Measurements from ENCODE around the gene MBD5.

MBD5 gene

DNA sequence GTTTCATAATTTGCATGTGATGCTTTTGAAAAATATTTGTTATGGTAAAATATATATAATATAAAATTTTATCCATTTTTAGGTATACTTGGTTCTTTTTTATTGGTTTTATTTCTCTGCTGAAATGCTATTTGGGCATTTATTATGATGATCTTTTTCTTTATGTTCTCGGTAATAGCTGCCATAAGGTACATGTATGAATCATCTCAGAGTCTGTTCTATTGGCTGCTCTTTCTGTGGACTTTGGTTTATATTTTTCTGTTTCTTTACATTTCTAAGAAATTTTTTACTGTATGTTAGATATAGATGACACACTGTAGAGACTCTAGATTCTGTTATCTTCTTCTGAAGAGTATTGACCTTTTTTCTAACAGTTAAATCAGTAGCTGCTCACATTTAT is 219.9 kb downstream of the MBD5 start:
- Histone ChIP-seq H3K36me3 (ENCODE audit: insufficient read depth, insufficient read length, low read length) (no peaks in the 10 kb centered on the region), H3K9me3 (ENCODE audit: insufficient read depth, low read length) (peaks cover 6% of the 10 kb centered on the region), H3K4me1 (ENCODE audit: insufficient read depth, insufficient read length) (no peaks in the 10 kb centered on the region), H3K4me3 (ENCODE audit: insufficient read length, low read depth) (no peak overlapping the region), H3K9ac (ENCODE audit: insufficient read length, low read depth) (no peak overlapping the region), H3K27me3 (ENCODE audit: insufficient read depth, insufficient read length) (no peaks in the 10 kb centered on the region)
- TF ChIP-seq SUZ12 (IDR thresholded peaks at IDR 0.05; ENCODE audit: extremely low read depth, insufficient read depth, insufficient read length), result no peak
- no peak for TF ChIP-seq ZNF274 (IDR thresholded peaks at IDR 0.05; ENCODE audit: low read depth, low read length)
- DNase-seq (ENCODE audit: low read depth, low spot score), result no peak

DNA sequence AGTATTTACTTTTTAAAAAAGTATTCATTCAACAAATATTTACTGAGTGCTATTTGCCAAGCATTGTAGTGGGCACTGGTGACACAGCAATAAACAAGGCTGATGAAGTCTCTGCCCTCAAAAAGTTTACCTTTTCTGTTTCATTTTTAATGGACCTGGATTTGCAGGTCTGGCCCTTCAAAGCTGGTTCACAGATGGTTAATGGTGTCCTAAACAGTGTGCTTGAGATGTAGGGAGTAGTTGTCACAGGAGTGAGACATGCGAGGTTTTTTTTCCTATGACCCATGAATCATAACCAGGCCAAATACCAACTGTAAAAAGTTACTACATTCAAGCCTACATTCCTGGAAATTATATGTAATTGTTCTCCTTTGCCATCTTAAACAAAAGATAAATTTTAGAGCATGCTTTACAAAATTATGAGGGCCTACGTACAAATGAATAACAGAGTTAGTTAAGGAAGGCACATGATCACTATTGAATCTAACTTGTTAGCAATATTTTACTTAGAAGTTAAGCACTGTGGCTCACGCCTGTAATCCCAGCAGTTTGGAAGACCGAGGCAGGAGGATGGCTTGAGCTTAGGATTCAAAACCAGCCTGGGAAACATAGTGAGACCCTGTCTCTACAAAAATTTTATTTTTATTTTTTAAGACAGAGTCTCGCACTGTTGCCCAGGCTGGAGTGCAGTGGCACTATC is 223.9 kb downstream of the MBD5 start:
- TF ChIP-seq YY1 (IDR thresholded peaks at IDR 0.05; ENCODE audit: insufficient read depth, insufficient read length), result no peak
- no peak for TF ChIP-seq SUZ12 (IDR thresholded peaks at IDR 0.05; ENCODE audit: extremely low read depth, insufficient read depth, insufficient read length)
- TF ChIP-seq ZNF274 (IDR thresholded peaks at IDR 0.05; ENCODE audit: low read depth, low read length), result no peak
- H3K36me3 ChIP-seq (ENCODE audit: insufficient read depth, insufficient read length, low read length), result no peaks in the 10 kb centered on the region
- no peaks in the 10 kb centered on the region for H3K27me3 ChIP-seq (ENCODE audit: insufficient read depth, insufficient read length)
- H3K4me1 ChIP-seq (ENCODE audit: insufficient read depth, insufficient read length), result no peaks in the 10 kb centered on the region
- H3K4me3 ChIP-seq (ENCODE audit: insufficient read length, low read depth), result no peak overlapping the region
- H3K9ac ChIP-seq (ENCODE audit: insufficient read length, low read depth), result no peak overlapping the region
- DNase-seq (ENCODE audit: low read depth, low spot score), result no peak
- H3K9me3 ChIP-seq (ENCODE audit: insufficient read depth, low read length), result no peaks in the 10 kb centered on the region; the same call in 1 of the 2 replicates

DNA sequence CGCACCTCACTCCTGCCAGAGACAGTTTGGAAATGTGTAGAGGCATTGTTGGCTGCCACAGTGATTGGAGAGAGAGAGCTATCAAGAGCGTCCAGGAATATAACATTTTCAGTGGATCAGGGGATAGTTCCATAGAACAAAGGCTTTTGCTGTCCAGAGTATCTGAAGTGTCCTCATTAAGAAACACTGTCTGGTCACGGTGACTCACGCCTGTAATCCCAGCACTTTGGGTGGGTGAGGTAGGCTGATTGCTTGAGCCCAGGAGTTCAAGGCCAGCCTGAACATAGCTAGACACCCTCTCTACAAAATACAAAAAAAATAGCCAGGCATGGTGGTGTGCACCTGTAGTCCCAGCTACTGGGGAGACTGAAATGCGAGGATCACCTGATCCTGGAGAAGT is 231.1 kb downstream of the MBD5 start:
- H3K9ac ChIP-seq (ENCODE audit: insufficient read length, low read depth), result no peak overlapping the region
- H3K4me3 ChIP-seq (ENCODE audit: insufficient read length, low read depth), result no peak overlapping the region
- no peaks in the 10 kb centered on the region for H3K27me3 ChIP-seq (ENCODE audit: insufficient read depth, insufficient read length)
- H3K4me1 ChIP-seq (ENCODE audit: insufficient read depth, insufficient read length), result no peaks in the 10 kb centered on the region
- no peaks in the 10 kb centered on the region for H3K36me3 ChIP-seq (ENCODE audit: insufficient read depth, insufficient read length, low read length)
- TF ChIP-seq YY1 (IDR thresholded peaks at IDR 0.05; ENCODE audit: insufficient read depth, insufficient read length), result no peak
- no peak for TF ChIP-seq SUZ12 (IDR thresholded peaks at IDR 0.05; ENCODE audit: extremely low read depth, insufficient read depth, insufficient read length)
- TF ChIP-seq ZNF274 (IDR thresholded peaks at IDR 0.05; ENCODE audit: low read depth, low read length), result no peak
- peaks cover 17% of the 10 kb centered on the region for H3K9me3 ChIP-seq (ENCODE audit: insufficient read depth, low read length)
- DNase-seq (ENCODE audit: low read depth, low spot score), result no peak

DNA sequence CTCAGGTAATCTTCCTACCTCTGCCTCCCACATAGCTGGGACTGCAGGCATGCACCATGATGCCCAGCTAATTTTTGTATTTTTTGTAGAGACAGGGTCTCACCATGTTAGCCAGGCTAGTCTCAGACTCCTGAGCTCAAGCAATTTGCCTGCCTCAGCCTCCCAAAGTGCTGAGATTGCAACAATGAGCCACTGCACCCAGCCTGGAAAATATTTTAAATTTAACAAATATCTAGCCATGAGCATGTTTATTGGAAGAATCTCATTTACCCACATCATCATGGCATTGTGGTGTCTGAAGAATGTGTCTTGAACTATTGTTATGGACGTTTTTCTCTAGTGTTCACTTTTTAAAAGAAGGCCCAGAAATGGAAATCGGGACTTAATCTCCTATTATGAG is 231.8 kb downstream of the MBD5 start:
- TF ChIP-seq ZNF274 (IDR thresholded peaks at IDR 0.05; ENCODE audit: low read depth, low read length) (no peak), SUZ12 (IDR thresholded peaks at IDR 0.05; ENCODE audit: extremely low read depth, insufficient read depth, insufficient read length) (no peak), YY1 (IDR thresholded peaks at IDR 0.05; ENCODE audit: insufficient read depth, insufficient read length) (no peak)
- H3K4me3 ChIP-seq (ENCODE audit: insufficient read length, low read depth), result no peak overlapping the region
- no peaks in the 10 kb centered on the region for H3K27me3 ChIP-seq (ENCODE audit: insufficient read depth, insufficient read length)
- H3K9ac ChIP-seq (ENCODE audit: insufficient read length, low read depth), result no peak overlapping the region
- DNase-seq (ENCODE audit: low read depth, low spot score), result no peak
- no peaks in the 10 kb centered on the region for H3K36me3 ChIP-seq (ENCODE audit: insufficient read depth, insufficient read length, low read length)
- H3K9me3 ChIP-seq (ENCODE audit: insufficient read depth, low read length), result peaks cover 17% of the 10 kb centered on the region
- no peaks in the 10 kb centered on the region for H3K4me1 ChIP-seq (ENCODE audit: insufficient read depth, insufficient read length)

DNA sequence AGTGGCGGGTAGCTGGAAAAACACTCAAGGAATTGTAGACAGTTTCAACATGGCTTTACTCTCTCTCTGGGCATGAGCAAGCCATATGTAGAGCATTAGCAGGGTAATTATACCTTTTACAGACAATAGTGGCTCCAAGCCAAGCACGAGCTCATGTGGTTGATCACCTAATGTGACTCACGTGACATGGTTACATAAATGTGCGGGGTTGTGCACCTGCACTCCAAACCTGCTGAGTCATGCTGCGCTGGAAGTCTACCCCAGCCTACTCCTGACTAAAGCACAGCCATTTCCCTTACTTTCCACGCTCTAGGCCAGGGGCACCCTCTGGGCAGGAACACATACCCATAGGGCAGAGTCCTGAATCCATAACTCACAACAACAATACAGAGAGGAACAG is 232.8 kb downstream of the MBD5 start:
- Histone ChIP-seq H3K27me3 (ENCODE audit: insufficient read depth, insufficient read length) (no peaks in the 10 kb centered on the region), H3K36me3 (ENCODE audit: insufficient read depth, insufficient read length, low read length) (no peaks in the 10 kb centered on the region), H3K4me1 (ENCODE audit: insufficient read depth, insufficient read length) (no peaks in the 10 kb centered on the region), H3K9me3 (ENCODE audit: insufficient read depth, low read length) (peaks cover 17% of the 10 kb centered on the region), H3K9ac (ENCODE audit: insufficient read length, low read depth) (no peak overlapping the region), H3K4me3 (ENCODE audit: insufficient read length, low read depth) (no peak overlapping the region)
- DNase-seq (ENCODE audit: low read depth, low spot score), result no peak
- no peak for TF ChIP-seq SUZ12 (IDR thresholded peaks at IDR 0.05; ENCODE audit: extremely low read depth, insufficient read depth, insufficient read length)
- TF ChIP-seq YY1 (IDR thresholded peaks at IDR 0.05; ENCODE audit: insufficient read depth, insufficient read length), result no peak
- TF ChIP-seq ZNF274 (IDR thresholded peaks at IDR 0.05; ENCODE audit: low read depth, low read length), result no peak

DNA sequence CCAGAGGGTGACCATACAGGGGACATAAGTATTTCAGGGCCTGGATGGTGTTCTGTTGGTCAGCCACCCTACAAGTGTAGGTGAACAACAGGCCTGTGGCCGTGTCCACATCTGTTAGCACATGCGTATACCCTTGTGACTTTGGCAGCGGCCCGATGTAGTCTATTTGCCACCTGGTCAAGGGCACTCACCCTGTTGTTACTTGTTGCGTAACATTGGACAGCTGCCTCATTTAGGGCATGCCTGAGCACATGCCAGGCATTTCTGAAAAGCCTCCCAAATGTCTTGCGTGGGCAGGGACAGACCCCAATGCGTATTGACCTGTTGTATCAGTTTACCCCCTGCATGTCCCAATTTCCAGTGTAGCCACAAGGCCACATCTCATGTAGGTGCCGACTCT is 235.0 kb downstream of the MBD5 start:
- Histone ChIP-seq H3K36me3 (ENCODE audit: insufficient read depth, insufficient read length, low read length) (no peaks in the 10 kb centered on the region), H3K27me3 (ENCODE audit: insufficient read depth, insufficient read length) (no peaks in the 10 kb centered on the region), H3K4me3 (ENCODE audit: insufficient read length, low read depth) (no peak overlapping the region), H3K4me1 (ENCODE audit: insufficient read depth, insufficient read length) (no peaks in the 10 kb centered on the region), H3K9me3 (ENCODE audit: insufficient read depth, low read length) (peaks cover 29% of the 10 kb centered on the region), H3K9ac (ENCODE audit: insufficient read length, low read depth) (no peak overlapping the region)
- no peak for DNase-seq (ENCODE audit: low read depth, low spot score)
- no peak for TF ChIP-seq SUZ12 (IDR thresholded peaks at IDR 0.05; ENCODE audit: extremely low read depth, insufficient read depth, insufficient read length)
- TF ChIP-seq ZNF274 (IDR thresholded peaks at IDR 0.05; ENCODE audit: low read depth, low read length), result no peak
- TF ChIP-seq YY1 (IDR thresholded peaks at IDR 0.05; ENCODE audit: insufficient read depth, insufficient read length), result no peak

DNA sequence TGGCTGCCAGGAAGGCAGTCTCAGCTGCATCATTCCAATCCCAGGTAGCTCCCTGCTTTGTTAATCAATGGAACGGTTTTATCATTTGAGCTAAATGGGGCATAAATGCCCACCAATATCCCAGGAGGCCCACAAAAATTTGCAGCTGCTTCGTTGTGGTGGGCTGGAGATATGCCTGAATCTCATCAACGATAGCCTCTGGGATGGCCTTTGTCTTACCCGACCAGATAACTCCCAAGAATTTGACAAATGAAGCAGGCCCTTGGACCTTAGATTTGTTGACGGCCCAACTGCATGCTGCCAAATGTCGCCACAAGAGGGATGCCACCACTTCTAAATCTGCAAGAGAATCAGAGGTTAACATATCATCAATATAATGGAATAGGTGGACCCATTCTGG is 236.4 kb downstream of the MBD5 start:
- TF ChIP-seq YY1 (IDR thresholded peaks at IDR 0.05; ENCODE audit: insufficient read depth, insufficient read length), result no peak
- no peak for TF ChIP-seq SUZ12 (IDR thresholded peaks at IDR 0.05; ENCODE audit: extremely low read depth, insufficient read depth, insufficient read length)
- TF ChIP-seq ZNF274 (IDR thresholded peaks at IDR 0.05; ENCODE audit: low read depth, low read length), result no peak
- no peak for DNase-seq (ENCODE audit: low read depth, low spot score)
- Histone ChIP-seq H3K9me3 (ENCODE audit: insufficient read depth, low read length) (peaks cover 29% of the 10 kb centered on the region), H3K36me3 (ENCODE audit: insufficient read depth, insufficient read length, low read length) (no peaks in the 10 kb centered on the region), H3K27me3 (ENCODE audit: insufficient read depth, insufficient read length) (no peaks in the 10 kb centered on the region), H3K4me1 (ENCODE audit: insufficient read depth, insufficient read length) (no peaks in the 10 kb centered on the region), H3K4me3 (ENCODE audit: insufficient read length, low read depth) (no peak overlapping the region), H3K9ac (ENCODE audit: insufficient read length, low read depth) (no peak overlapping the region)

Data from NT2/D1 (cell line).